Activated T-cell treated with anti-CD3 and anti-CD28 coated beads, Interleukin-2, amount 50 U/mL, for 72 hours (primary cell): ENCODE results near the gene TDRD7. TPM values are rescaled to one million over a fixed set of nuclear protein-coding genes. Genes with fewer than 3 reads are reported as not detected.

Source experiments
- ATAC-seq, 2 donors: fragments of 150-1000 bp; cut with Tn5 transposase; replicated peaks in 1 of 2; 2 replicates each; pipeline ENCODE4 v1.10.0; 2021; ENCODE audit warnings: moderate library complexity in 2 of 2, mild to moderate bottlenecking in 1 of 2
- DNase-seq, 2 donors: peaks; one replicate each; pipeline ENCODE4 v3.0.0; 2021 to 2022; ENCODE audit warnings: mixed read lengths in 1 of 2
- H3K27ac Mint-ChIP-seq: one replicate; pipeline ENCODE4 v1.8.0; 2022; ENCODE audit warnings: mild to moderate bottlenecking, moderate library complexity, mixed read lengths
- H3K27me3 Mint-ChIP-seq: one replicate; pipeline ENCODE4 v1.8.0; 2022; ENCODE audit warnings: low read depth, mixed read lengths
- H3K36me3 Mint-ChIP-seq, 2 donors: one replicate each; pipeline ENCODE4 v1.8.0; 2022; ENCODE audit warnings: mixed read lengths in 2 of 2, mild to moderate bottlenecking in 1 of 2; ENCODE audit not compliant: insufficient read depth in 2 of 2
- H3K4me1 Mint-ChIP-seq: one replicate; pipeline ENCODE4 v1.8.0; 2022; ENCODE audit warnings: low read depth, mixed read lengths
- H3K4me3 Mint-ChIP-seq, 2 donors: one replicate each; pipeline ENCODE4 v1.8.0; 2022; ENCODE audit warnings: mild to moderate bottlenecking in 2 of 2, mixed read lengths in 2 of 2, moderate library complexity in 2 of 2
- H3K9me3 Mint-ChIP-seq, 2 donors: one replicate each; pipeline ENCODE4 v1.8.0; 2022; ENCODE audit warnings: mixed read lengths in 2 of 2
- total RNA-seq, 2 donors: library from RNA; stranded (reverse); gene quantifications; one replicate each; pipeline ENCODE4 v1.2.3, GENCODE V29; 2022

TDRD7 gene
- total RNA-seq, 2 donors from 2014 or later: 6.7 to 10.1 TPM

GRCh38 chr9:97419309-97419867 is 7.5 kb downstream of the TDRD7 start:
- Mint-ChIP-seq H3K4me1 (no peaks in the 10 kb centered on the region), H3K27ac (no peak overlapping the region), H3K27me3 (no peaks in the 10 kb centered on the region), H3K36me3 (peaks cover 1 to 4% of the 10 kb centered on the region in 2 donors), H3K9me3 (peaks cover 0 to 2% of the 10 kb centered on the region in 2 donors), H3K4me3 (no peak overlapping the region)
- DNase-seq (no peak), ATAC-seq (no peak)

GRCh38 chr9:97425336-97425972 is 13.6 kb downstream of the TDRD7 start:
- peaks cover 0 to 2% of the 10 kb centered on the region in 2 donors for H3K9me3 Mint-ChIP-seq
- H3K27ac Mint-ChIP-seq: no peak overlapping the region
- DNase-seq (no peak), ATAC-seq (no peak)
- H3K27me3 Mint-ChIP-seq: no peaks in the 10 kb centered on the region
- H3K4me3 Mint-ChIP-seq: no peak overlapping the region
- H3K4me1 Mint-ChIP-seq: no peaks in the 10 kb centered on the region
- H3K36me3 Mint-ChIP-seq: peaks cover 5% of the 10 kb centered on the region in 2 donors

GRCh38 chr9:97425973-97426336 is 14.1 kb downstream of the TDRD7 start:
- Mint-ChIP-seq H3K36me3 (peaks cover 5% of the 10 kb centered on the region in 2 donors), H3K4me3 (no peak overlapping the region), H3K9me3 (peaks cover 0 to 2% of the 10 kb centered on the region in 2 donors), H3K27me3 (no peaks in the 10 kb centered on the region), H3K4me1 (no peaks in the 10 kb centered on the region), H3K27ac (no peak overlapping the region)
- ATAC-seq (no peak), DNase-seq (no peak)

GRCh38 chr9:97427885-97428284 is 16.0 kb downstream of the TDRD7 start:
- H3K36me3 Mint-ChIP-seq: peaks cover 7% of the 10 kb centered on the region in 2 donors
- ATAC-seq (no peak), DNase-seq (no peak)
- no peaks in the 10 kb centered on the region for H3K4me1 Mint-ChIP-seq
- no peak overlapping the region for H3K27ac Mint-ChIP-seq
- H3K9me3 Mint-ChIP-seq: peaks cover 0 to 2% of the 10 kb centered on the region in 2 donors
- H3K27me3 Mint-ChIP-seq: no peaks in the 10 kb centered on the region
- H3K4me3 Mint-ChIP-seq: no peak overlapping the region

GRCh38 chr9:97430316-97431043 is 18.6 kb downstream of the TDRD7 start:
- Mint-ChIP-seq H3K27me3 (no peaks in the 10 kb centered on the region), H3K4me1 (no peaks in the 10 kb centered on the region), H3K4me3 (no peak overlapping the region), H3K36me3 (peaks cover 2 to 5% of the 10 kb centered on the region in 2 donors), H3K27ac (no peak overlapping the region), H3K9me3 (no peaks in the 10 kb centered on the region)
- no peak for DNase-seq
- ATAC-seq: no peak

- Mint-ChIP-seq H3K4me3 (no peak overlapping the region), H3K27me3 (no peaks in the 10 kb centered on the region), H3K4me1 (no peaks in the 10 kb centered on the region), H3K9me3 (no peaks in the 10 kb centered on the region), H3K36me3 (peaks cover 2 to 5% of the 10 kb centered on the region in 2 donors), H3K27ac (no peak overlapping the region)
- DNase-seq (no peak), ATAC-seq (no peak)
These were observed 19.1 kb downstream of the TDRD7 start for GRCh38 chr9:97431044-97431441.

GRCh38 chr9:97431549-97432143 is 19.8 kb downstream of the TDRD7 start:
- no peak overlapping the region for H3K27ac Mint-ChIP-seq
- H3K4me3 Mint-ChIP-seq: no peak overlapping the region
- no peaks in the 10 kb centered on the region for H3K4me1 Mint-ChIP-seq
- ATAC-seq (peak; percentile 37 to 42), DNase-seq (no peak)
- H3K36me3 Mint-ChIP-seq: peaks cover 2 to 5% of the 10 kb centered on the region in 2 donors
- no peaks in the 10 kb centered on the region for H3K9me3 Mint-ChIP-seq
- H3K27me3 Mint-ChIP-seq: no peaks in the 10 kb centered on the region

GRCh38 chr9:97437051-97437600 is 25.2 kb downstream of the TDRD7 start:
- no peaks in the 10 kb centered on the region for H3K27me3 Mint-ChIP-seq
- ATAC-seq (no peak), DNase-seq (no peak)
- no peaks in the 10 kb centered on the region for H3K36me3 Mint-ChIP-seq
- no peaks in the 10 kb centered on the region for H3K9me3 Mint-ChIP-seq
- H3K4me3 Mint-ChIP-seq: no peak overlapping the region
- no peaks in the 10 kb centered on the region for H3K4me1 Mint-ChIP-seq
- no peak overlapping the region for H3K27ac Mint-ChIP-seq

GRCh38 chr9:97438257-97438656 is 26.4 kb downstream of the TDRD7 start:
- DNase-seq (no peak), ATAC-seq (no peak)
- H3K9me3 Mint-ChIP-seq: no peaks in the 10 kb centered on the region
- H3K27me3 Mint-ChIP-seq: no peaks in the 10 kb centered on the region
- no peaks in the 10 kb centered on the region for H3K36me3 Mint-ChIP-seq
- H3K4me1 Mint-ChIP-seq: no peaks in the 10 kb centered on the region
- no peak overlapping the region for H3K4me3 Mint-ChIP-seq
- no peak overlapping the region for H3K27ac Mint-ChIP-seq

GRCh38 chr9:97438666-97439065 is 26.8 kb downstream of the TDRD7 start:
- H3K36me3 Mint-ChIP-seq: no peaks in the 10 kb centered on the region
- H3K4me3 Mint-ChIP-seq: no peak overlapping the region
- no peak overlapping the region for H3K27ac Mint-ChIP-seq
- no peak for DNase-seq
- H3K27me3 Mint-ChIP-seq: no peaks in the 10 kb centered on the region
- ATAC-seq: no peak
- no peaks in the 10 kb centered on the region for H3K9me3 Mint-ChIP-seq
- H3K4me1 Mint-ChIP-seq: no peaks in the 10 kb centered on the region

- ATAC-seq (no peak), DNase-seq (no peak)
- Mint-ChIP-seq H3K4me1 (no peaks in the 10 kb centered on the region), H3K27me3 (no peaks in the 10 kb centered on the region), H3K4me3 (no peak overlapping the region), H3K27ac (no peak overlapping the region), H3K9me3 (no peaks in the 10 kb centered on the region), H3K36me3 (no peaks in the 10 kb centered on the region)
These were observed 28.3 kb downstream of the TDRD7 start for GRCh38 chr9:97440160-97440559.

GRCh38 chr9:97441729-97442128 is 29.8 kb downstream of the TDRD7 start:
- ATAC-seq: no peak
- Mint-ChIP-seq H3K27ac (no peak overlapping the region), H3K36me3 (no peaks in the 10 kb centered on the region), H3K9me3 (no peaks in the 10 kb centered on the region), H3K27me3 (no peaks in the 10 kb centered on the region), H3K4me3 (no peak overlapping the region), H3K4me1 (no peaks in the 10 kb centered on the region)
- DNase-seq: no peak

- ATAC-seq (no peak), DNase-seq (no peak)
- no peaks in the 10 kb centered on the region for H3K27me3 Mint-ChIP-seq
- H3K36me3 Mint-ChIP-seq: no peaks in the 10 kb centered on the region
- no peak overlapping the region for H3K27ac Mint-ChIP-seq
- H3K4me3 Mint-ChIP-seq: no peak overlapping the region
- H3K4me1 Mint-ChIP-seq: no peaks in the 10 kb centered on the region
- no peaks in the 10 kb centered on the region for H3K9me3 Mint-ChIP-seq
These were observed 33.3 kb downstream of the TDRD7 start for GRCh38 chr9:97445119-97445701.
